Neural cell (in vitro differentiated cells): ENCODE measurements around the gene RGR. TPM values are rescaled to one million over a fixed set of nuclear protein-coding genes. Genes with fewer than 3 reads are reported as not detected.

Experiments used
- H2AFZ ChIP-seq: fragments of 200-600, 300-800 bp; sonication (generic), shearing (Covaris generic); 2 replicates; pipeline ENCODE4 v1.6.0; 2014; ENCODE audit warnings: low read depth, mild to moderate bottlenecking, antibody characterized with exemption, low read length, moderate library complexity
- H3F3A ChIP-seq: fragments of 200-600 bp; shearing (Covaris generic); 2 replicates; pipeline ENCODE4 v1.6.1; 2016; ENCODE audit warnings: mild to moderate bottlenecking, moderate library complexity, mixed read lengths, antibody characterized with exemption, low read length; ENCODE audit not compliant: insufficient read depth, poor library complexity, severe bottlenecking
- H3K27ac ChIP-seq: fragments of 200-600, 300-800 bp; sonication (generic), shearing (Covaris generic); 2 replicates; pipeline ENCODE4 v1.5.1; 2014; ENCODE audit warnings: mild to moderate bottlenecking, low read length, moderate library complexity
- H3K27me3 ChIP-seq: fragments of 300-800, 200-600 bp; sonication (generic), shearing (Covaris generic); 2 replicates; pipeline ENCODE4 v1.6.0; 2014; ENCODE audit warnings: mild to moderate bottlenecking, low read depth, low read length, moderate library complexity; ENCODE audit not compliant: insufficient read depth
- H3K36me3 ChIP-seq: fragments of 300-800, 200-600 bp; sonication (generic), shearing (Covaris generic); 2 replicates; pipeline ENCODE4 v1.5.1; 2014; ENCODE audit warnings: mild to moderate bottlenecking, antibody characterized with exemption, low read length, moderate library complexity; ENCODE audit not compliant: insufficient read depth
- H3K4me2 ChIP-seq: fragments of 300-800, 200-600 bp; sonication (generic), shearing (Covaris generic); 2 replicates; pipeline ENCODE4 v1.6.0; 2014; ENCODE audit warnings: mild to moderate bottlenecking, low read length
- H3K4me3 ChIP-seq: fragments of 300-800, 200-600 bp; sonication (generic), shearing (Covaris generic); 2 replicates; pipeline ENCODE4 v1.5.1; 2014; ENCODE audit warnings: mild to moderate bottlenecking, low read length, moderate library complexity
- H3K79me2 ChIP-seq: fragments of 200-600 bp; shearing (Covaris generic); replicated peaks from 2 replicates; pipeline ENCODE4 v1.6.0; 2014; ENCODE audit warnings: mild to moderate bottlenecking, low read length, moderate library complexity; ENCODE audit not compliant: insufficient read depth
- H3K9ac ChIP-seq: fragments of 300-800, 200-600 bp; sonication (generic), shearing (Covaris generic); 2 replicates; pipeline ENCODE4 v1.6.1; 2016; ENCODE audit warnings: mild to moderate bottlenecking, low read length, mixed read lengths
- H3K9me2 ChIP-seq: fragments of 200-600 bp; shearing (Covaris generic); 2 replicates; pipeline ENCODE4 v1.6.1; 2016; ENCODE audit warnings: mild to moderate bottlenecking, low read length, mixed read lengths; ENCODE audit not compliant: insufficient read depth
- H3K9me3 ChIP-seq: fragments of 200-600, 300-800 bp; sonication (generic), shearing (Covaris generic); 2 replicates; pipeline ENCODE4 v1.6.1; 2016; ENCODE audit warnings: mild to moderate bottlenecking, mixed run types, low read length, moderate library complexity, mixed read lengths
- H4K20me1 ChIP-seq: fragments of 200-600 bp; shearing (Covaris generic); 2 replicates; pipeline ENCODE4 v1.6.1; 2016; ENCODE audit warnings: mild to moderate bottlenecking, mixed run types; ENCODE audit not compliant: insufficient read depth
- EP300 ChIP-seq: fragments of 450-650 bp; conservative IDR thresholded peaks from 2 replicates; pipeline ENCODE4 v1.6.1; 2014; ENCODE audit warnings: antibody characterized with exemption, mild to moderate bottlenecking, moderate library complexity; ENCODE audit not compliant: poor library complexity, severe bottlenecking
- MXI1 ChIP-seq: fragments of 450-650 bp; conservative IDR thresholded peaks from 2 replicates; pipeline ENCODE4 v1.6.1; 2014; ENCODE audit warnings: antibody characterized with exemption, mild to moderate bottlenecking; ENCODE audit not compliant: poor library complexity, severe bottlenecking
- POLR2AphosphoS5 ChIP-seq: IDR thresholded peaks from 2 replicates; pipeline ENCODE4 v1.6.1; 2012
- RAD21 ChIP-seq: fragments of 450-650 bp; conservative IDR thresholded peaks from 2 replicates; pipeline ENCODE4 v1.6.1; 2014; ENCODE audit warnings: antibody characterized with exemption, mild to moderate bottlenecking, moderate library complexity
- REST ChIP-seq: IDR thresholded peaks from 2 replicates; pipeline ENCODE4 v1.6.1; 2012; ENCODE audit warnings: borderline replicate concordance
- SMC3 ChIP-seq: fragments of 450-650 bp; conservative IDR thresholded peaks from 2 replicates; pipeline ENCODE4 v1.6.1; 2014; ENCODE audit warnings: antibody characterized with exemption, mild to moderate bottlenecking, moderate library complexity; ENCODE audit not compliant: poor library complexity
- TAF1 ChIP-seq: IDR thresholded peaks from 2 replicates; pipeline ENCODE4 v1.6.1; 2012; ENCODE audit warnings: low read depth
- polyA plus RNA-seq: library from polyadenylated mRNA; depleted of rRNA; stranded (reverse); fragments of >200 nt; gene quantifications from 2 replicates; pipeline ENCODE4 v1.2.3, GENCODE V29; 2014
- TF ChIP-seq, protein P1 (sequence below): fragments of 450-650 bp; IDR thresholded peaks from 2 replicates; pipeline ENCODE4 v1.5.1; 2014; ENCODE audit warnings: antibody characterized with exemption, mild to moderate bottlenecking, moderate library complexity; ENCODE audit not compliant: poor library complexity, severe bottlenecking

The RGR gene
- polyA plus RNA-seq, 1 donor from 2014 or later = not detected

- no peaks in the 10 kb centered on the region for H3K36me3 ChIP-seq
- H3K9me2 ChIP-seq = no peaks in the 10 kb centered on the region
- no peak overlapping the region for H3K4me3 ChIP-seq
- TF ChIP-seq POLR2AphosphoS5 (no peak), RAD21 (no peak), MXI1 (no peak)
- no peaks in the 10 kb centered on the region for H3K9me3 ChIP-seq
- no peak overlapping the region for H2AFZ ChIP-seq
- no peak overlapping the region for H3K9ac ChIP-seq
- H3K79me2 ChIP-seq = no peaks in the 10 kb centered on the region
- H4K20me1 ChIP-seq = no peaks in the 10 kb centered on the region
- no peak overlapping the region for H3K27ac ChIP-seq
- no peaks in the 10 kb centered on the region for H3K27me3 ChIP-seq
- no peak overlapping the region for H3K4me2 ChIP-seq
- no peaks in the 10 kb centered on the region for H3F3A ChIP-seq
These were observed 33.3 kb upstream of the RGR start for GRCh38 chr10:84211566-84211965.

- H2AFZ ChIP-seq = no peak overlapping the region
- no peaks in the 10 kb centered on the region for H3K27me3 ChIP-seq
- H3K36me3 ChIP-seq = no peaks in the 10 kb centered on the region
- H3K4me2 ChIP-seq = no peak overlapping the region
- H3K79me2 ChIP-seq = no peaks in the 10 kb centered on the region
- TF ChIP-seq, protein P1, sequence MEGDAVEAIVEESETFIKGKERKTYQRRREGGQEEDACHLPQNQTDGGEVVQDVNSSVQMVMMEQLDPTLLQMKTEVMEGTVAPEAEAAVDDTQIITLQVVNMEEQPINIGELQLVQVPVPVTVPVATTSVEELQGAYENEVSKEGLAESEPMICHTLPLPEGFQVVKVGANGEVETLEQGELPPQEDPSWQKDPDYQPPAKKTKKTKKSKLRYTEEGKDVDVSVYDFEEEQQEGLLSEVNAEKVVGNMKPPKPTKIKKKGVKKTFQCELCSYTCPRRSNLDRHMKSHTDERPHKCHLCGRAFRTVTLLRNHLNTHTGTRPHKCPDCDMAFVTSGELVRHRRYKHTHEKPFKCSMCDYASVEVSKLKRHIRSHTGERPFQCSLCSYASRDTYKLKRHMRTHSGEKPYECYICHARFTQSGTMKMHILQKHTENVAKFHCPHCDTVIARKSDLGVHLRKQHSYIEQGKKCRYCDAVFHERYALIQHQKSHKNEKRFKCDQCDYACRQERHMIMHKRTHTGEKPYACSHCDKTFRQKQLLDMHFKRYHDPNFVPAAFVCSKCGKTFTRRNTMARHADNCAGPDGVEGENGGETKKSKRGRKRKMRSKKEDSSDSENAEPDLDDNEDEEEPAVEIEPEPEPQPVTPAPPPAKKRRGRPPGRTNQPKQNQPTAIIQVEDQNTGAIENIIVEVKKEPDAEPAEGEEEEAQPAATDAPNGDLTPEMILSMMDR = no peak
- TF ChIP-seq REST = no peak
- no peak for TF ChIP-seq POLR2AphosphoS5
- TF ChIP-seq EP300 = no peak
- TF ChIP-seq TAF1 = no peak
- TF ChIP-seq MXI1 = no peak
- H3K9ac ChIP-seq = no peak overlapping the region
- H3K4me3 ChIP-seq = no peak overlapping the region
- H3K9me3 ChIP-seq = no peaks in the 10 kb centered on the region
- no peaks in the 10 kb centered on the region for H3K9me2 ChIP-seq
- H3F3A ChIP-seq = no peaks in the 10 kb centered on the region
- H4K20me1 ChIP-seq = no peaks in the 10 kb centered on the region
- H3K27ac ChIP-seq = no peak overlapping the region
These were observed 32.8 kb upstream of the RGR start for GRCh38 chr10:84212014-84212413.

DNA sequence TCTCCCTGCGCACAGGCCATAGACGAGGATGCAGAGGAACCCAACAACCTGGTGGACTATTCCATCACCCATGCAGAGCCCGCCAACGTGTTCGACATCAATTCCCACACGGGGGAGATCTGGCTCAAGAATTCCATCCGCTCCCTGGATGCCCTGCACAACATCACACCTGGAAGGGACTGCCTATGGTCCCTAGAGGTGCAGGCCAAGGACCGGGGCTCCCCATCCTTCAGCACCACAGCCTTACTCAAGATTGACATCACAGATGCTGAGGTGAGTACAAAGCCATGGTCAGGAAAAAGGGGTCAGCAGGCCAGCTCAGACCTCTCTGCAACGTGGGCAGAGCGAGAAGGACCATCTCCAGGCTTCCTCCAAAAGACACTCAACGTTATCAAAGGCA lies 31.8 kb upstream of the RGR start:
- Histone ChIP-seq H3K36me3 (no peaks in the 10 kb centered on the region), H3K9ac (no peak overlapping the region), H3K4me3 (no peak overlapping the region), H3F3A (no peaks in the 10 kb centered on the region), H3K4me2 (no peak overlapping the region), H3K27ac (no peak overlapping the region), H4K20me1 (no peaks in the 10 kb centered on the region), H3K79me2 (no peaks in the 10 kb centered on the region), H3K9me2 (no peaks in the 10 kb centered on the region), H3K9me3 (no peaks in the 10 kb centered on the region), H2AFZ (no peak overlapping the region), H3K27me3 (no peaks in the 10 kb centered on the region)
- no peak for TF ChIP-seq POLR2AphosphoS5
- no peak for TF ChIP-seq EP300
- TF ChIP-seq RAD21 = no peak
- no peak for TF ChIP-seq MXI1
- TF ChIP-seq TAF1 = no peak
- no peak for TF ChIP-seq SMC3
- TF ChIP-seq REST = no peak
- TF ChIP-seq, protein P1 = no peak
